SKM-1 (cell line): ENCODE data around the gene LMO1.

Experiments
- DNase-seq: peaks from one replicate; lab custom pipeline; 2025; ENCODE audit not compliant: unreplicated experiment; lab: John Stamatoyannopoulos, UW

LMO1 gene

GRCh38 chr11:8207080-8208000 is 56.3 kb downstream of the LMO1 start:
- no peak for DNase-seq

DNA sequence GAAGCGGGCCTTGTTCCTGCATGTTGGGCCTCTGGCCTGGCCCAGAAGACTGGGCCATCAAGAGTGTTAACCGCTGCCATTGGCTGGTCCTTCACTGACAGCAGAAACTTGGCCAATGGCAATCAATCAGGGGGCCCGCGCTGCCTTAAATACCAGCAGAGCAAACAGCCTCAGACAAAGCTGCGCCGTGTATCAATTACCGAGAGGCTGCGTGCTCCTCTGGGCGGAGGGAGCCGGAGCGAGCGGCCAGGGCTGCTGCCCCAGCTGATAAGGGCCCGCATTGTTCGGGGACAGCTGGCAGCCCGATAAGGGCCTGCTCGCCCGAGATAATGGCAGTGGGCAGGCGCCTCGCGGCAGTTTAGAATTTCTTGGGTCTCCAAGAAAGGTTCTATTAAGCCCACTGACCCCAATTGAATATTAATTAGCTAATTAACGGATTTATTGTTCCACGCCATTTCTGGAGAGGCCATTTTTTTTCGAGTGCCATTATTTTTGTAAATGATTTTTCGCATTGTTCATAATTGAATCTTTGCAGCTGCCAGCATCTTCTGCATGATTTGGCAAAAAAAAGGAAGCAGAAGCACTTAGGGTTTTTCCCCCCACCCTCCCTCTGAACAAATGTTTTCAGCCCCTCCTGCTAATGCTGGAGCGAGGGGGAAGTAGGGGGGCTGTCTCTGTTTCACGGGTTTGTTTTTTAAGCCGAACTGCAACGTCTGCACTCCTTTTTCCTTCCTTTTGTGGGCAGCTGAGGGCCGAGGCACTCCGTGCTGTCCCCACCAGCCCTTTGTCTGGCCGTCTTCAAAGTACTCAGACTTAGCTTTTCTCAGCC is 57.2 kb downstream of the LMO1 start:
- no peak for DNase-seq

DNA sequence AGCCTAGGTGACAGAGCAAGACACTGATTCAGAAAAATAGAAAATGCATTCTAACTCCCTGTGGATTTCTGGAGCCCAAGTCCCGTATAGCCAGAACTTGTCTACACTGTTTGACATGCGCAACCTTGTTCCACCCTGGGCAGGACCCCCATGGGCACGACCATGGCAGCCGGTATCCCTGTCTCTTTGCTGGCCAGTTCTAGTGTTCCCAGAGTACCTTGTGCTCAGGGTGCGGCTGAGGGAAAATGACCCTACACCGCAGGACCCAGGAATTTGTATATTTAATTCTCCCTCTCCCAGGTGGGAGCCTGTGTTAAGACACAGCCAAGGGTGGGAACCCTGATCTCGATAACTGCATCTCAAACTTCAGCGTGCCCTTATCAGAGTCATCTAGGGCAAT is 58.1 kb downstream of the LMO1 start:
- DNase-seq, result no peak

DNA sequence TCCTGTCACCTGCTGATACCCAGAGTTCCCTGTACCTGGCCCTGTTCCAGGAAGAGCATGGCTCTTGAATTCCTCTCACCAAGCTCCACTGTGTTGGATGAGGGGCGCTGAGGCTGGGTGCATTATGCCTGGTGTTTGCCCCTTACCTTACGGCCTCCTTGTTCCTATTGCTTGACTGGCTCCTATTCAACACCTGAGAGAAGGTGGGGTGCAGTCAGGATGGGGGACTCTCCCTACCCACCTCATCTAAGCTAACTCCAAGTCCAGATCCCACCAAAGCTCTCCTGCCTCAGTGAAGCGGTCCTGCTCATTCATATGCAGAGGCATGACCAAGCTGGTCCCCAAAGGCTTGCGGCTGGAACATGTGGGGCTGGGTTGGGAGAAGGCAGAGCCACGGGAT is 59.1 kb downstream of the LMO1 start:
- DNase-seq, result no peak

DNA sequence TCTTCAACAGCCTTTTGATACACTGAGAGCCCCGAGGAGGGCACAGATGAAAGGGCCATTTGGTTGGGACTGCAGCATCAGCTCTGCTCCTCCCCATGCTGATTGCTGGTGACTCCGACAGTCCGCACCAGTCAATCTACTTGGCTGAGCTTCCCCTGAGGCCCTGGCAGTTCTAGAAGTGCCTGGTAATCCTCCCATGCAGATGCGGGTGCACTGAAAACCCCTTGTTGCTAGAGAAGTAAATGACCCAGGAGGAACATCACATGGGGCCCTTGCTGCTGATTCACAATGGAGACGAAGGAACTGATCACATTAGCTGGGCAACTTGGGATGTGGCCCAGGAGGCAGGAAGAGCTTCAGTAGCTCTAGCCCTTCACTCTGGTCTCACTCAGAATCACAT is 59.7 kb downstream of the LMO1 start:
- DNase-seq, result no peak

DNA sequence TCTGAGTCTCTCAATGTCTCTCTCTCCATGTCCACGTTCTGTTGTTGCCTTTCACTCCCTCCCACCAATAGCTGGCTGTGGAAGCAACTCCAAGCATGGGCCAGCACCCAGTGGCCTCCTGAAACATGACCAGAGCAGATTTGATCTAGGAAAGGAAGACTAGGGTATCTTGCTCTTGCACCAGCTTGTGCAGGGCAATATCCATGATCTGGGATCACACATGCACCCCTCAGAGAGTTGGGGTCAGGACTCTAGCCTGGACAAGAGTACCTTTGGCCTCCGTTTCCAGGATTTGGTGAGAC is 60.3 kb downstream of the LMO1 start:
- DNase-seq, result no peak

GRCh38 chr11:8202516-8203413 is 60.9 kb downstream of the LMO1 start:
- DNase-seq, result no peak

DNA sequence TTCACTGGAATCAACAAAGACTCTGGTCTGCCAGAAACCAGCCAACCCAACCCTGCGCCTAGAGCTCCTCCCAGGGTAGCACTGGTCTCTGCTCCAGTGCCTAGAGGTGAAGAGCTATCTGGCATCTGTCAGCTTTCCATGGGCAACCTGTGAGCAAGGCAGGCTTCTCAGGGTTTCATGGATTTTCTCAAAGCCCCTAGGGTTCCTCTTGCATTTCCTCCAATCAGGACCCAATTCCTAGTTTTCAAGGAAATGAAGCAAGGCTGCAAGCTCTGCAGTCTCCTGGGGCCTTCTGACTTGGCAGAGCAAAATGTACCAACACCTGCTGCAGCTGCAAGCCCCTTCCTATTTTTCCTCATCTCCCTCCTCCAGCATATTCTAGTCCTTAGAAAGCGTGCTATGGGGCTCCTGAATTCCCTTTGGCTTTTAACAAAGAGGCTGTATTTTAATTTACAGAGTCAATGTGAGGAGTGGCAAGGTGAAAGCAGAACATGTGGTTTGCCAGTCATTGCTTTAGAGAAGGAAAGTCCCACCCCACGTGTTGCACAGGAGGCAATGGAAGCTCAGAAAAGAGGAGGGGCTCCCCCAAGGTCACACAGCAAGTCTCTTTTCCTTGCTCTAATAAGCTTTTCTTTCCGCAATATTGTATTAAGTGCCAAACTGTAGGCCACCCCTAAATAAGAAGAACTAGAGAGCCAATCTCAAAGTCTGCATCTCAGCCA is 61.9 kb downstream of the LMO1 start:
- no peak for DNase-seq

- DNase-seq, result no peak
Observed at GRCh38 chr11:8199676-8200075, 64.0 kb downstream of the LMO1 start.

DNA sequence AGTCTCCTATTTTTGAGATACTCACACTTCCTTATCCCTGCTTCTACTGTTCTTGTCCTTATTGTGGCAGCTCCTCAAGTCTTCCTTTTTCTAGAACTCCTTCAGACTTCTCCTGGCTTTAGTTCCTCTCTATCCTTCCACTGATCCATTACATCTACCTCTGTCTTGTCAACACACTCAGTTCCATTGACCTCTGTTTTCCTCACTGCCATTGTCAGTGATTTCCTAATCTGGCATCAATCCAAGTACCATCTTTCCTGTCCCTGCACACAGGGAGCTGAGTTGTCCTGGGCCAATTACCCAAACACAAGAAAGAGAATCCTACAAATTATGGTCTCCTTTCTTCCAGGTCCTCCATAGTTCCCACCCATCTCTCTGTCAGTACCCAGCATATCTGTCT is 66.9 kb downstream of the LMO1 start:
- DNase-seq, result no peak

DNA sequence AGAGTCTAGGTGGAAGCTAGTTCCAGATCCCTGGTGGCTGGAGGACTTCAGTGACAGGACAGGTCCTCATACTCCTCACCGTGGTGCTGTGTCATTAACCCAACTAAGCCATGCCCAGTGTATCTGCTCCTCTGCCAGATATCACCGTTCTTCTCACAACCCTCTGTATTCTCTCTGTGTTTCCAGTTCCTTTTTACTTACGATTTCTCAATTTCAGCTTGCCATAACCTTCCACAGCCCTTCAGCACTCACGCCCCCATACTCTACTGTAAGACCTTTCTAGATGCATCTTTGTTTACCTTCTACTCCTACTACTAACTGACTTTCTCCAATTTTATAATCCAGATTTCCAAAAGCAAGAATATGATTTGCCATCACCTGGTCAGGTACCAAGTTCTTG is 68.7 kb downstream of the LMO1 start:
- DNase-seq, result no peak

GRCh38 chr11:8192896-8193209 is 70.8 kb downstream of the LMO1 start:
- no peak for DNase-seq

DNA sequence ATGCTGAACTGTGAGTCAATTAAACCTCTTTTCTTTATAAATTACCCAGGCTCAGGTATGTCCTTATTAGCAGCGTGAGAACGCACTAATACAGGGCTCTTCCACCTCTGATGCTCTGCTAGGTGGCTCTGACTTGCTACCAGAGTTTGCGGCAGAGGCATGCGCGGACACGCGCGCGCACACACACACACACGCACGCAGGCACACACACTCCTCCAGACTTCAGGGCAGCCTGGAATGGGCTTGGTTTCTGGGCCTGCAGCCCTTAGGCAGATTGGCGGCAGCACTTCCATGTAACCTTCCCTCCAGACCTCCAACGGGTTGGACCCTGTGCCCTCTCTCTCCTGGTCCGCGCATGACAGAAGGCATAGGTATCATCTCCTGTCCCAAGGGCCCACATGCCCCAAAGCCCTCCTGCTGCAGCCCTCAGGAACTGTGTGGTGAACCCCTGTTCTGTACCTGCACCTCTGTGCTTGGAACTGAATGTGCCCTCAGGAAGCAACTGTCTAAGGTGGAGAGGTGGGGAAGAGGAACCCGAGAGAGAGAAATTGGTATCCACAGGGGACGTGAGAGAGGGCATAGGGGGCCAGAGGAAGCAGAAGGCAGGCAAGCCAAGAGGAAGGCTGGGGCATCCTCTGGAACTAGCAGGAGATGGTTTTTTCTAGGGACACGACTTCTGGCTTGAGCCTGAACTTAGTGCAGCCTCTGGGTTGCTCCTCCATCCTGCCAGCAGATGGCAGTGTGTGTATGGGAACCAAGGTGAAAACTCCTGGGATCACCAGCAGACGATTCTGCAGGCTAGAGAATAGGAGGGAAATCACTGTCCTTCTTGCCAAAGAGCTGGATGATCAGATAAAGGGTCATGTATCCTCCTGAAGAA is 71.4 kb downstream of the LMO1 start:
- DNase-seq, result no peak

DNA sequence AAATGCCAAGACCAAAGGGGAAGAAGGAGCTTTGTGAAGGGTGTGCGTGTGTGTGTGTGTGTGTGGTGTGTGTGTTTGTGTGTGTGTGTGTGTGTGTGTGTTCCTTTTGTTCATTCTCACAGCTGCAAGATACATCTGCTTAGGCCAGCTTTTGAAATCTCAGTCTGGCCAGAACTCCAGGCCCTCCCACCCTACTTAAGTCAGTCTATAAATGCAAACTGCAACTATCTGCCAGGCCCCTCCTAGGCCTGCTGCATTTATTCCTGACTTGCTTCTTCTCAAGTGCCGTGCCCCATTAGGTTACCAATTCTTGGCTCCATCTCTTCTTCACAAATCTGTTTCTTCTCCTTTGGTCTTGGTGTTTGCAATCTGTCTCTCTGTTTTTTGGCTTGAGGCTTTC is 73.2 kb downstream of the LMO1 start:
- no peak for DNase-seq

GRCh38 chr11:8186429-8186828 is 77.2 kb downstream of the LMO1 start:
- no peak for DNase-seq

DNA sequence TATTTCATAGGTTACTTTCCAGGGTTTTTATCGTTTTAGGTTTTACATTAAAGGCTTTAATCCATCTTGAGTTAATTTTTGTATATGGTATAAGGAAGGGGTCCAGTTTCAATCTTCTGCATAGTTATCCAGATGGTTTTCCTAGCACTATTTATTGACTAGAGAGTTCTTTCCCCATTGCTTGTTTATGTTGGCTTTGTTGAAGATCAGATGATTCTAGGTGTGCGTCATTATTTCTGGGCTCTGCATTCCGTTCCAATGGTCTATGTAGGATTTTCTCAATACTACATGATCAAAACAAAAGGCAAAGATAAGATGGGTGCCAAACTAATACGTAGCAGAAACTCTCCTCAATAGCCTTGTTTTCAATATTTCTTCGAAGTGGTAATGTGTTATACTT is 80.6 kb downstream of the LMO1 start:
- no peak for DNase-seq

DNA sequence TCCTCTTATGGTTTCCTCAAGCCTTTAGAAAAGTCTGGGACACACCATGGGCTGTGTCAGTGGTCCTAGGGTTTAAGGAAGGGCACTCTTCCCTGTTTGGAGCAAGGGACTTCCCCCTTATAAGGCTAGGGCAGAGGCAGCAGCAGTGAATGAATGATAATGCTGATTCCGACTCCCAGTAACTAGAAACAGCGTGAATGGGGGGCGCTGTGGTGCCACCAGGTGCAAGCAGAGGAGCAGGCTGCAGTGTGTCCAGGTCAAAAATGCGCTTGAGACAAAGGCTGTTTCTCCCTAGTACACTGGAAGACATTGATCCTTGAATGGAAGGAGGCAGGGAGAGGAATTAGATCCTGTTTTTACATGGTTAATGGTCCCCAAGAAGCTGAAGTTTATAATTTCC is 83.2 kb downstream of the LMO1 start:
- DNase-seq, result no peak

GRCh38 chr11:8178297-8178696 is 85.4 kb downstream of the LMO1 start:
- no peak for DNase-seq

- DNase-seq, result no peak
Observed at GRCh38 chr11:8177136-8177535, 86.5 kb downstream of the LMO1 start.
